HepG2 (cell line): ENCODE data around the gene NOX3. TPM values are rescaled to one million over a fixed set of nuclear protein-coding genes. Genes with fewer than 3 reads are reported as not detected.

ENCODE experiments used
- ATF7-NPFF ChIP-seq: sonication (generic); formaldehyde crosslinking; IDR thresholded peaks from 2 replicates; pipeline ENCODE4 v1.8.1; 2023; ENCODE audit warnings: mild to moderate bottlenecking, low read depth, missing genetic modification reagents, moderate library complexity
- CHCHD3 ChIP-seq: sonication (generic); formaldehyde crosslinking; IDR thresholded peaks from 2 replicates; pipeline ENCODE4 v1.8.0; 2022; ENCODE audit warnings: mild to moderate bottlenecking, missing genetic modification reagents, moderate library complexity
- FOSL1 ChIP-seq: sonication (generic); formaldehyde crosslinking; IDR thresholded peaks from 2 replicates; pipeline ENCODE4 v1.9.0; 2021; ENCODE audit warnings: missing genetic modification reagents, borderline replicate concordance
- GLI4 ChIP-seq: sonication (generic); formaldehyde crosslinking; IDR thresholded peaks from 2 replicates; pipeline ENCODE4 v1.5.1; 2020; ENCODE audit warnings: missing genetic modification reagents, mild to moderate bottlenecking, moderate library complexity, borderline replicate concordance
- IKZF1 ChIP-seq: fragments of 450-650 bp; IDR thresholded peaks from 2 replicates; pipeline ENCODE4 v1.7.1; 2016
- ISL2 ChIP-seq: sonication (generic); formaldehyde crosslinking; IDR thresholded peaks from 2 replicates; pipeline ENCODE4 v1.5.0; 2020; ENCODE audit warnings: missing genetic modification reagents
- MBD4 ChIP-seq: IDR thresholded peaks from 2 replicates; pipeline ENCODE4 v1.6.1; 2012; ENCODE audit warnings: low read length, inconsistent platforms, borderline replicate concordance
- NFRKB ChIP-seq: fragments of 450-650 bp; IDR thresholded peaks from 2 replicates; pipeline ENCODE4 v1.6.1; 2017
- PPARG ChIP-seq: conservative IDR thresholded peaks from 2 replicates; pipeline ENCODE4 v1.6.1; 2016; ENCODE audit warnings: missing biosample characterization, missing genetic modification reagents
- RAD51 ChIP-seq: fragments of 450-650 bp; IDR thresholded peaks from 2 replicates; pipeline ENCODE4 v1.6.1; 2016; ENCODE audit warnings: borderline replicate concordance
- REXO4 ChIP-seq: sonication (generic); formaldehyde crosslinking; IDR thresholded peaks from 2 replicates; pipeline ENCODE4 v1.8.0; 2022; ENCODE audit warnings: missing genetic modification reagents, mild to moderate bottlenecking, borderline replicate concordance
- RFX5 ChIP-seq: IDR thresholded peaks from 2 replicates; pipeline ENCODE4 v1.6.1; 2011; ENCODE audit warnings: low read depth, low read length, improper control_type of control experiment
- RFXANK ChIP-seq: IDR thresholded peaks from 2 replicates; pipeline ENCODE4 v1.6.1; 2016
- SIN3A ChIP-seq: IDR thresholded peaks from 2 replicates; pipeline ENCODE4 v1.6.1; 2011; ENCODE audit warnings: low read depth, mild to moderate bottlenecking, control low read depth, low read length, borderline replicate concordance
- TBX3 ChIP-seq: fragments of 450-650 bp; IDR thresholded peaks from 2 replicates; pipeline ENCODE4 v1.6.1; 2017; ENCODE audit warnings: antibody characterized with exemption, mild to moderate bottlenecking, inconsistent platforms, borderline replicate concordance
- ZFP1 ChIP-seq: IDR thresholded peaks from 2 replicates; pipeline ENCODE4 v1.6.1; 2016
- ZFY ChIP-seq: sonication (generic); formaldehyde crosslinking; IDR thresholded peaks from 2 replicates; pipeline ENCODE4 v1.4.0; 2020; ENCODE audit warnings: missing genetic modification reagents
- ZNF10 ChIP-seq: sonication (generic); formaldehyde crosslinking; IDR thresholded peaks from 2 replicates; pipeline ENCODE4 v1.4.0; 2020; ENCODE audit warnings: mild to moderate bottlenecking, low read depth, missing genetic modification reagents, borderline replicate concordance
- ZNF3 ChIP-seq: IDR thresholded peaks from 2 replicates; pipeline ENCODE4 v1.7.0; 2017; ENCODE audit warnings: inconsistent platforms
- ZNF362 ChIP-seq: sonication (generic); formaldehyde crosslinking; IDR thresholded peaks from 2 replicates; pipeline ENCODE4 v1.4.0; 2020; ENCODE audit warnings: missing genetic modification reagents, mild to moderate bottlenecking, borderline replicate concordance
- polyA plus RNA-seq, 8 experiments: library from polyadenylated mRNA; depleted of rRNA in 3 of 8; stranded (reverse) in 7 of 8; unstranded in 1 of 8; fragments of >200 nt; fragmentation: Illumina TruSeq in 4 of 8; extraction: Trizol in 4 of 8; gene quantifications; 2 replicates each; pipeline versions ENCODE4 v1.2.1 to v1.2.3, GENCODE V29; 2011 to 2016; ENCODE audit warnings: low read depth in 4 of 8, missing spikeins in 1 of 8, mixed read lengths in 1 of 8; ENCODE audit not compliant: insufficient read depth in 1 of 8
- total RNA-seq, 5 experiments: library from RNA; depleted of rRNA; stranded (reverse); fragments of >200 nt; fragmentation: Illumina TruSeq; extraction: Trizol; gene quantifications; 2 replicates each; pipeline ENCODE4 v1.2.3, GENCODE V29; 2016; ENCODE audit warnings: low read depth in 1 of 5
- TF ChIP-seq, protein P1 (sequence below): sonication (generic); formaldehyde crosslinking; IDR thresholded peaks from 2 replicates; pipeline ENCODE4 v1.4.0; 2020; ENCODE audit warnings: missing genetic modification reagents, borderline replicate concordance
- TF ChIP-seq, protein P2 (sequence below): IDR thresholded peaks from 2 replicates; pipeline ENCODE4 v1.6.1; 2016; ENCODE audit warnings: low read depth, missing genetic modification reagents, missing compliant biosample characterization

Gene NOX3
- total and polyA plus RNA-seq, 2 of the 13 experiments (the other 11 are each of a cell fraction or from before 2014, with no cell fraction given): 0.09 to 0.18 TPM

GRCh38 chr6:155486721-155487294, 31.2 kb upstream of the NOX3 start (continued):
- TF ChIP-seq SIN3A (no peak), MBD4 (peak; percentile 100), IKZF1 (no peak), RFXANK (CRISPR knock-in tag) (peak; percentile 40; the same call in 1 of the 2 replicates), GLI4 (CRISPR knock-in tag) (no peak), TBX3 (peak; percentile 100), ATF7-NPFF (0 out of 2 replicates have a peak, but pooled peaks have one; percentile 46), NFRKB (no peak; the same call in 1 of the 2 replicates), RAD51 (no peak), ZNF10 (CRISPR knock-in tag) (no peak), CHCHD3 (CRISPR knock-in tag) (no peak), ZFP1 (CRISPR knock-in tag) (peak; percentile 93), REXO4 (CRISPR knock-in tag) (no peak), ZFY (CRISPR knock-in tag) (no peak), ZNF362 (CRISPR knock-in tag) (peak; percentile 96), PPARG (peak; percentile 96), FOSL1 (CRISPR knock-in tag) (peak; percentile 83; the same call in 1 of the 2 replicates), RFX5 (no peak), ZNF3 (CRISPR knock-in tag) (peak; percentile 82), ISL2 (CRISPR knock-in tag) (peak; percentile 100)
- TF ChIP-seq, protein P1, sequence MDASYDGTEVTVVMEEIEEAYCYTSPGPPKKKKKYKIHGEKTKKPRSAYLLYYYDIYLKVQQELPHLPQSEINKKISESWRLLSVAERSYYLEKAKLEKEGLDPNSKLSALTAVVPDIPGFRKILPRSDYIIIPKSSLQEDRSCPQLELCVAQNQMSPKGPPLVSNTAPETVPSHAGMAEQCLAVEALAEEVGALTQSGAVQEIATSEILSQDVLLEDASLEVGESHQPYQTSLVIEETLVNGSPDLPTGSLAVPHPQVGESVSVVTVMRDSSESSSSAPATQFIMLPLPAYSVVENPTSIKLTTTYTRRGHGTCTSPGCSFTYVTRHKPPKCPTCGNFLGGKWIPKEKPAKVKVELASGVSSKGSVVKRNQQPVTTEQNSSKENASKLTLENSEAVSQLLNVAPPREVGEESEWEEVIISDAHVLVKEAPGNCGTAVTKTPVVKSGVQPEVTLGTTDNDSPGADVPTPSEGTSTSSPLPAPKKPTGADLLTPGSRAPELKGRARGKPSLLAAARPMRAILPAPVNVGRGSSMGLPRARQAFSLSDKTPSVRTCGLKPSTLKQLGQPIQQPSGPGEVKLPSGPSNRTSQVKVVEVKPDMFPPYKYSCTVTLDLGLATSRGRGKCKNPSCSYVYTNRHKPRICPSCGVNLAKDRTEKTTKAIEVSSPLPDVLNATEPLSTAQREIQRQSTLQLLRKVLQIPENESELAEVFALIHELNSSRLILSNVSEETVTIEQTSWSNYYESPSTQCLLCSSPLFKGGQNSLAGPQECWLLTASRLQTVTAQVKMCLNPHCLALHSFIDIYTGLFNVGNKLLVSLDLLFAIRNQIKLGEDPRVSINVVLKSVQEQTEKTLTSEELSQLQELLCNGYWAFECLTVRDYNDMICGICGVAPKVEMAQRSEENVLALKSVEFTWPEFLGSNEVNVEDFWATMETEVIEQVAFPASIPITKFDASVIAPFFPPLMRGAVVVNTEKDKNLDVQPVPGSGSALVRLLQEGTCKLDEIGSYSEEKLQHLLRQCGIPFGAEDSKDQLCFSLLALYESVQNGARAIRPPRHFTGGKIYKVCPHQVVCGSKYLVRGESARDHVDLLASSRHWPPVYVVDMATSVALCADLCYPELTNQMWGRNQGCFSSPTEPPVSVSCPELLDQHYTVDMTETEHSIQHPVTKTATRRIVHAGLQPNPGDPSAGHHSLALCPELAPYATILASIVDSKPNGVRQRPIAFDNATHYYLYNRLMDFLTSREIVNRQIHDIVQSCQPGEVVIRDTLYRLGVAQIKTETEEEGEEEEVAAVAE (CRISPR knock-in tag): peak; percentile 93; the same call in 1 of the 2 replicates
- TF ChIP-seq, protein P2, sequence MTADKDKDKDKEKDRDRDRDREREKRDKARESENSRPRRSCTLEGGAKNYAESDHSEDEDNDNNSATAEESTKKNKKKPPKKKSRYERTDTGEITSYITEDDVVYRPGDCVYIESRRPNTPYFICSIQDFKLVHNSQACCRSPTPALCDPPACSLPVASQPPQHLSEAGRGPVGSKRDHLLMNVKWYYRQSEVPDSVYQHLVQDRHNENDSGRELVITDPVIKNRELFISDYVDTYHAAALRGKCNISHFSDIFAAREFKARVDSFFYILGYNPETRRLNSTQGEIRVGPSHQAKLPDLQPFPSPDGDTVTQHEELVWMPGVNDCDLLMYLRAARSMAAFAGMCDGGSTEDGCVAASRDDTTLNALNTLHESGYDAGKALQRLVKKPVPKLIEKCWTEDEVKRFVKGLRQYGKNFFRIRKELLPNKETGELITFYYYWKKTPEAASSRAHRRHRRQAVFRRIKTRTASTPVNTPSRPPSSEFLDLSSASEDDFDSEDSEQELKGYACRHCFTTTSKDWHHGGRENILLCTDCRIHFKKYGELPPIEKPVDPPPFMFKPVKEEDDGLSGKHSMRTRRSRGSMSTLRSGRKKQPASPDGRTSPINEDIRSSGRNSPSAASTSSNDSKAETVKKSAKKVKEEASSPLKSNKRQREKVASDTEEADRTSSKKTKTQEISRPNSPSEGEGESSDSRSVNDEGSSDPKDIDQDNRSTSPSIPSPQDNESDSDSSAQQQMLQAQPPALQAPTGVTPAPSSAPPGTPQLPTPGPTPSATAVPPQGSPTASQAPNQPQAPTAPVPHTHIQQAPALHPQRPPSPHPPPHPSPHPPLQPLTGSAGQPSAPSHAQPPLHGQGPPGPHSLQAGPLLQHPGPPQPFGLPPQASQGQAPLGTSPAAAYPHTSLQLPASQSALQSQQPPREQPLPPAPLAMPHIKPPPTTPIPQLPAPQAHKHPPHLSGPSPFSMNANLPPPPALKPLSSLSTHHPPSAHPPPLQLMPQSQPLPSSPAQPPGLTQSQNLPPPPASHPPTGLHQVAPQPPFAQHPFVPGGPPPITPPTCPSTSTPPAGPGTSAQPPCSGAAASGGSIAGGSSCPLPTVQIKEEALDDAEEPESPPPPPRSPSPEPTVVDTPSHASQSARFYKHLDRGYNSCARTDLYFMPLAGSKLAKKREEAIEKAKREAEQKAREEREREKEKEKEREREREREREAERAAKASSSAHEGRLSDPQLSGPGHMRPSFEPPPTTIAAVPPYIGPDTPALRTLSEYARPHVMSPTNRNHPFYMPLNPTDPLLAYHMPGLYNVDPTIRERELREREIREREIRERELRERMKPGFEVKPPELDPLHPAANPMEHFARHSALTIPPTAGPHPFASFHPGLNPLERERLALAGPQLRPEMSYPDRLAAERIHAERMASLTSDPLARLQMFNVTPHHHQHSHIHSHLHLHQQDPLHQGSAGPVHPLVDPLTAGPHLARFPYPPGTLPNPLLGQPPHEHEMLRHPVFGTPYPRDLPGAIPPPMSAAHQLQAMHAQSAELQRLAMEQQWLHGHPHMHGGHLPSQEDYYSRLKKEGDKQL (CRISPR knock-in tag): peak; percentile 99
